Cardiac muscle cell (in vitro differentiated cells and primary cell): Measurements from ENCODE around the gene TDRD9. TPM values are rescaled to one million over a fixed set of nuclear protein-coding genes. Genes with fewer than 3 reads are reported as not detected.
"Not testable (repeated sequence)": the region's sequence is repeated elsewhere in the genome, so short reads cannot be mapped to it uniquely, and the experiment has no call there.

Experiments used
- DNase-seq, 2 donors: peaks; one replicate each; pipeline versions ENCODE4 v3.0.0 to v3.0.0-alpha.2; 2010 to 2017; ENCODE audit warnings: low read depth in 1 of 2, low spot score in 1 of 2
- H3K27ac ChIP-seq: fragments of 200-600 bp; sonication (generic); 2 replicates; pipeline ENCODE4 v1.5.1; 2016
- H3K27me3 ChIP-seq: fragments of 200-600 bp; sonication (generic); 2 replicates; pipeline ENCODE4 v1.6.0; 2016; ENCODE audit warnings: control low read depth
- H3K36me3 ChIP-seq: fragments of 200-600 bp; sonication (generic); 2 replicates; pipeline ENCODE4 v1.5.1; 2016; ENCODE audit warnings: control low read depth
- H3K4me1 ChIP-seq: fragments of 200-600 bp; sonication (generic); 2 replicates; pipeline ENCODE4 v1.8.1; 2017; ENCODE audit warnings: low read depth, mild to moderate bottlenecking, mixed run types
- H3K4me3 ChIP-seq: fragments of 200-600 bp; sonication (generic); 2 replicates; pipeline ENCODE4 v1.5.1; 2016; ENCODE audit warnings: mild to moderate bottlenecking
- H3K9me3 ChIP-seq: fragments of 200-600 bp; sonication (generic); 2 replicates; pipeline ENCODE4 v1.5.1; 2017; ENCODE audit warnings: low read depth, mild to moderate bottlenecking, control low read depth
- polyA plus RNA-seq: library from polyadenylated mRNA; unstranded; fragments of >200 nt; fragmentation: Nextera tagmentation; extraction: Ambion mirVana; gene quantifications from 2 replicates; pipeline ENCODE4 v1.2.1, GENCODE V29; 2016
- total RNA-seq: library from RNA; depleted of rRNA; stranded (reverse); fragments of >200 nt; gene quantifications from 2 replicates; pipeline ENCODE4 v1.2.3, GENCODE V29; 2016
- TF ChIP-seq, protein P1 (sequence below): IDR thresholded peaks from 2 replicates; pipeline ENCODE4 v1.5.1; 2012; ENCODE audit warnings: low read depth, mild to moderate bottlenecking, low read length

The TDRD9 gene
- total and polyA plus RNA-seq, 2 experiments from 2014 or later: 0.31 TPM; not detected in 1

DNA sequence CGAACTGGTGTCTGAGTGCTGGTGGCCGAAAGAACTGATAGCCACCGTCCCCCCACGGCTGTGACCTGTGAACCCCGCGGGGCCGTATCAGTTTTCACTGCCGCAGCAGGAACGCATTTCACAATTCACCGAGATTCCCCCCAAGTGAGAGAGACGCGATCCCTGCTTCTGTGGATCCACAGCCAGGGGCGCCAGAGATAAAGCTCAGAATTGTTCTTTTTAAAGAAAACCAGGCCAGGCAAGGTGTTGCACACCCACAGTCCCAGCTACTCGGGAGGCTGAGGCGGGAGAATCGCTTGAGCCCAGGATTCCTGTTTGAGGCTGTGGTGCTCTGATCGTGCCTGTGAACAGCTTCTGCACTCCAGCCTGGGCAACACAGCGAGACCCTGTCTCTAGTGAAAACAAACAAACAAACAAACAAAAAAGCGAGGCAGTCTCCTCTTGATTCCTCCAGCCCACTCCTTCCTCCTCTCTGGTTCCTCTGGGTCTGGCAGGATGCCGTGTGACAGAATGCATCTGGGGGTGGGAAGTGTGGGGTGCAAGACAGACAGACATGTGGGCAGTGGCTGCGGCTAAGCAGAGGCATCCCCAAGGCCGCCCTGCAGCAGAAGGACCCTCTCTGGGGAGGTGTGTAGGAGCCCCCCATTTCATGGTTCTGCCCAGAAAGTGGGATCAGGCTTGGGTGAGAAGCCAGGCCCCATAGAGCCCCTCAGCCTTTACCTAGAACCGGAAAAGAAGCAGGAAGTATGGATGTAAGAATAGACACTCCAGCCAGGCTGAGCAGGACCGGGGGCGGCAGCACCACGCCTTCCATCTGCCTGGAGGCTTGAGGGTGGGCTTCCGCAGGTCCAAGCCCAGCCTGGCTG is 41.7 kb upstream of the TDRD9 start:
- TF ChIP-seq, protein P1, sequence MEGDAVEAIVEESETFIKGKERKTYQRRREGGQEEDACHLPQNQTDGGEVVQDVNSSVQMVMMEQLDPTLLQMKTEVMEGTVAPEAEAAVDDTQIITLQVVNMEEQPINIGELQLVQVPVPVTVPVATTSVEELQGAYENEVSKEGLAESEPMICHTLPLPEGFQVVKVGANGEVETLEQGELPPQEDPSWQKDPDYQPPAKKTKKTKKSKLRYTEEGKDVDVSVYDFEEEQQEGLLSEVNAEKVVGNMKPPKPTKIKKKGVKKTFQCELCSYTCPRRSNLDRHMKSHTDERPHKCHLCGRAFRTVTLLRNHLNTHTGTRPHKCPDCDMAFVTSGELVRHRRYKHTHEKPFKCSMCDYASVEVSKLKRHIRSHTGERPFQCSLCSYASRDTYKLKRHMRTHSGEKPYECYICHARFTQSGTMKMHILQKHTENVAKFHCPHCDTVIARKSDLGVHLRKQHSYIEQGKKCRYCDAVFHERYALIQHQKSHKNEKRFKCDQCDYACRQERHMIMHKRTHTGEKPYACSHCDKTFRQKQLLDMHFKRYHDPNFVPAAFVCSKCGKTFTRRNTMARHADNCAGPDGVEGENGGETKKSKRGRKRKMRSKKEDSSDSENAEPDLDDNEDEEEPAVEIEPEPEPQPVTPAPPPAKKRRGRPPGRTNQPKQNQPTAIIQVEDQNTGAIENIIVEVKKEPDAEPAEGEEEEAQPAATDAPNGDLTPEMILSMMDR: peak; percentile 60
- Histone ChIP-seq H3K27me3 (no peaks in the 10 kb centered on the region), H3K4me1 (peaks cover 17% of the 10 kb centered on the region), H3K4me3 (no peak overlapping the region), H3K36me3 (no peaks in the 10 kb centered on the region), H3K27ac (no peak overlapping the region), H3K9me3 (no peaks in the 10 kb centered on the region)
- peak in 1 of 2 donors; percentile 52 for DNase-seq

DNA sequence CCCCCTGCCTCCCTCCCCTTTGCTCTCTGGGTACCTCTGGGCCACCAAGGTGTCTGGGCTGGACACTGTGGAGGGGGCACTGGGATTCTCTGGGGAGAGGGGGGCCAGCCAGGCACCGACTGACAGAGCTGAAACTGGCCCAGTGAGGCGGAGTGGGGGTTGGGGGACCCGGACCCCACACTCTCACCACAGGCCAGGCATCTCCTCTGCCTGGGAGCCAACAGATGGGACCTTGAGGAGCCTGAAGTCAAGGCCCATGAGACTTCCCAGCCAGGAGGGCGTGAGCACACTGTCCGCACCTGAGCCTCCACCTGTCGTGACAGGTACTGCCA is 41.1 kb upstream of the TDRD9 start:
- H3K4me1 ChIP-seq: peaks cover 15% of the 10 kb centered on the region

DNA sequence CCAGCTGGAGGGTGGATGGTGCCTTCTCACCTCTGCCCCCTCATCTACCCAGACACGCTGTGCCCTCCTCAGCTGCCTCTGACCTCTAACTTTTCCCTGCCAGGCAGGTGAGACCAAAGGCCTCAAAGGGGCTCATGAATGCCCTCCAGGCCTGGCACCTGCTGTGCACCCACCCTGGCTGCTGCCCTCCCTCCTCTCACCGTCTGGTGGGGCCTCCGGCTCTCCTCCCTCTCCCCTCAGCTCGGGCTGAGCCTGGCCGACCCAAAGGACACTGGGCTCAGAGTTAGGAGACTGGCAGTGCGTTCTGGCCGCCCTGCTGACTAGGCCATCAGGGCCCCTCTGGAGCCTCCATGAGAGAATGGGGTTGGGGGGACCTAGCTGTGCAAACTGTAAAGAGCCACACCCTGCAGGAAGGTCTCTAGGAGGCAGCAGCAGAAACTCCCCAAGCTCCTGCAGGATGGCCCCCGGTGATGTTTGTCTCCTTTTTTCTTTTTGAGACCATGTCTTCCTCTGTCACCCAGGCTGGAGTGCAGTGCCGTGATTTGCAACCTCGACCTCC is 40.6 kb upstream of the TDRD9 start:
- TF ChIP-seq, protein P1: no peak
- Histone ChIP-seq H3K27me3 (no peaks in the 10 kb centered on the region), H3K36me3 (no peaks in the 10 kb centered on the region), H3K4me3 (no peak overlapping the region), H3K27ac (no peak overlapping the region), H3K9me3 (no peaks in the 10 kb centered on the region), H3K4me1 (peaks cover 10% of the 10 kb centered on the region)
- DNase-seq: no peak

More for the DNA sequence above, 41.1 kb upstream of the TDRD9 start:
- H3K36me3 ChIP-seq: no peaks in the 10 kb centered on the region
- no peak for DNase-seq
- no peaks in the 10 kb centered on the region for H3K27me3 ChIP-seq
- H3K9me3 ChIP-seq: no peaks in the 10 kb centered on the region
- no peak overlapping the region for H3K27ac ChIP-seq
- no peak overlapping the region for H3K4me3 ChIP-seq
- TF ChIP-seq, protein P1: no peak

DNA sequence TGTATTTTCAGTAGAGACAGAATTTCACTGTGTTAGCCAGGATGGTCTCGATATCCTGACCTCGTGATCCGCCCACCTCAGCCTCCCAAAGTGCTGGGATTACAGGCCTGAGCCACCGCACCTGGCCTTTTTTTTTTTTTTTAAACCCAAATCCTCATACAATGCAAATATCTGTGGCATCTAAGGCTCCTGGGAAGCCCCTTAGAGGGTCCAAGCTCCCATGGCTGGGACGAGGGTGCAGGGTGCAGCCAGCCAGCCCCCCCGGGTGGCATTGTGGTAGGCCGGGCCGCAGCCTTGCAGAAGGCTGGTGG is 39.3 kb upstream of the TDRD9 start:
- H3K9me3 ChIP-seq, H3K27ac ChIP-seq: not testable (repeated sequence)

DNA sequence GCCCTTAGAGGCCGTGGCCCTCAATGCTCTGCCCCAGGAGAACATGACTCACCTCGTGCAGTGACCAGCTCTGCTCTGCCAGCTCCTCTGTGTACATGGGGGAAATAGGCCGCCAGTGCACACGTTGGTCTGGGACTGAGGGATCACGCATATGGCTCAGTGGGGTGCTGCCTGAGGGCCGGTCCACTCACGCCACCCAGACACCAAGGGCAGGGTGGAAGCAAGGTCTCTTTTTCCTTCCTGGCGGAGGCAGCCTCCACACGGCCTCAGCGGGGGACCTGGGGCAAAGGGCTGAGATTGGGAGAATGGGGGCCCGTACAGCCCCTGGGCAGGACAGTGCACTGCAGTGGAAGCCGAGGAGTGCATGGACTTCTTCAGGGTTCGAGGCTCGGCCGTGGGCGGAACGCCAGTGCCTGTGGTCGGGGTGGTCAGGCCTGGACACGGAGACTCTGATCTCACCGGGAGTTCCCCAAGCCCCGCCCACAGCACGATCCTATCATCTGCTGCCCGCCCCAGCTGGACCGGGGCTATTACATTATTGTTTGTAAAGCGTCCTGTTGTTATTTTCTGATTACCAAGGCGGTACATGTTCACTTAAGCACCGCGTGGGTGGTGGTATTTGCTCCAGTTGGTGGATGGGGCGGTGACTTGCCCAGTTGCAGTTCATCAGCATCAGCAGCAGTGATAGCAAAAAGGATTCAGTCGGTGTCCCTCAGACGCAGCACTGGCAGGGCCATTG is 38.8 kb upstream of the TDRD9 start:
- H3K36me3 ChIP-seq: no peaks in the 10 kb centered on the region
- TF ChIP-seq, protein P1: no peak
- H3K4me3 ChIP-seq: no peak overlapping the region
- H3K4me1 ChIP-seq: peaks cover 7% of the 10 kb centered on the region
- H3K9me3 ChIP-seq: no peaks in the 10 kb centered on the region
- DNase-seq: peak in 1 of 2 donors; percentile 44
- H3K27me3 ChIP-seq: no peaks in the 10 kb centered on the region
- H3K27ac ChIP-seq: no peak overlapping the region

More for the DNA sequence above, 39.3 kb upstream of the TDRD9 start:
- not testable (repeated sequence) for DNase-seq, H3K4me3 ChIP-seq, H3K36me3 ChIP-seq, H3K4me1 ChIP-seq, H3K27me3 ChIP-seq

DNA sequence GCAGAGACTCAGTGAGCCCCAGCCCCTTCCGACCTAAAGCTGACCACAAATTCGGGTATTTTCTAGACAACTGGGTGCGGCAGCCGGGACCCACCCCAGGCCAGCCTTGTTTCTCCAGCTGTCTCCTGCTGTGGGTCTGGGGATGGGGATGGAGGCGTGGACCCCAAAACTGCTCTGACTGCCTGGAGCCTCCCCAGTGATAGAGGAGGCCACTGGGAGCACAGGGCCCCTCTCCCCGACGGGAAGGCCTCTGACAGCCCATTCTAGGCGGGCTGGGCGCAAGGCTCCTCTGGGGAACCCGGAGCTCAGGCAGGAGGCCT is 38.2 kb upstream of the TDRD9 start:
- Histone ChIP-seq H3K9me3 (no peaks in the 10 kb centered on the region), H3K27me3 (no peaks in the 10 kb centered on the region), H3K36me3 (no peaks in the 10 kb centered on the region), H3K27ac (no peak overlapping the region), H3K4me3 (no peak overlapping the region), H3K4me1 (peaks cover 7% of the 10 kb centered on the region)
- TF ChIP-seq, protein P1: no peak
- no peak for DNase-seq
